DND-41 (cell line): ENCODE data around the gene RFTN1.

Experiments
- CTCF ChIP-seq: IDR thresholded peaks from 2 replicates; pipeline ENCODE4 v1.5.1; 2012; ENCODE audit warnings: borderline replicate concordance, low read length, moderate library complexity, mild to moderate bottlenecking; ENCODE audit not compliant: poor library complexity, severe bottlenecking; ENCODE audit errors: extremely low read depth
- EZH2 ChIP-seq: IDR thresholded peaks from 3 replicates; pipeline ENCODE4 v1.6.1; 2012; ENCODE audit warnings: borderline replicate concordance, low read depth, mild to moderate bottlenecking, moderate library complexity, low read length, inconsistent platforms; ENCODE audit not compliant: severe bottlenecking

- no peak for TF ChIP-seq CTCF
- no peak for TF ChIP-seq EZH2
Measured at GRCh38 chr3:16461463-16462245, 51.8 kb downstream of the RFTN1 start.
